IMR-90 (cell line): ENCODE data around the gene PLD1. TPM values are rescaled to one million over a fixed set of nuclear protein-coding genes. Genes with fewer than 3 reads are reported as not detected.

ENCODE experiments used
- ATAC-seq: fragments of 200-7000 bp; cut with Tn5 transposase; 2 replicates; pipeline ENCODE4 v1.9.1; 2020; ENCODE audit warnings: low read depth, mild to moderate bottlenecking, moderate library complexity
- BruUV-seq: library from RNA; stranded (reverse); fragments of 400-500 nt; replicated peaks from 2 replicates; lab custom pipeline; 2021; lab: Mats Ljungman, UMichigan
- CTCF ChIA-PET: fragments of 300-600 bp; formaldehyde crosslinking; extraction: SDS; loops from one replicate; lab custom pipeline; 2021; ENCODE audit warnings: antibody characterized with exemption; lab: Yijun Ruan, JAX
- POLR2A ChIA-PET: fragments of 300-600 bp; sonication (Branson Sonifier 250); formaldehyde crosslinking; loops from one replicate; lab custom pipeline; 2022; ENCODE audit warnings: antibody characterized with exemption; ENCODE audit not compliant: unreplicated experiment; lab: Charles Lee
- DNase-seq: peaks from one replicate; pipeline ENCODE4 v3.0.0; 2013
- H2AFZ ChIP-seq: replicated peaks from 2 replicates; pipeline ENCODE3; 2013; ENCODE audit warnings: low read length, mild to moderate bottlenecking; ENCODE audit not compliant: poor library complexity
- H2AK5ac ChIP-seq: 2 replicates; pipeline ENCODE4 v1.6.1; 2013; ENCODE audit warnings: low read depth, low read length, inconsistent platforms
- H2AK9ac ChIP-seq: replicated peaks from 2 replicates; pipeline ENCODE3; 2013; ENCODE audit warnings: mild to moderate bottlenecking, low read depth, low read length, moderate library complexity; ENCODE audit not compliant: poor library complexity
- H2BK120ac ChIP-seq: 2 replicates; pipeline ENCODE4 v1.6.1; 2013; ENCODE audit warnings: low read depth, low read length, inconsistent platforms
- H2BK15ac ChIP-seq: 3 replicates; pipeline ENCODE4 v1.6.1; 2013; ENCODE audit warnings: low read depth, low read length, inconsistent platforms
- H2BK20ac ChIP-seq: 2 replicates; pipeline ENCODE4 v1.6.1; 2013; ENCODE audit warnings: low read depth, mild to moderate bottlenecking, inconsistent platforms, low read length, moderate library complexity
- H2BK5ac ChIP-seq: 2 replicates; pipeline ENCODE4 v1.6.1; 2013; ENCODE audit warnings: mild to moderate bottlenecking, low read depth, low read length, inconsistent platforms; ENCODE audit not compliant: poor library complexity, severe bottlenecking
- H3K14ac ChIP-seq: replicated peaks from 2 replicates; pipeline ENCODE4 v1.6.1; 2013; ENCODE audit warnings: low read depth, low read length, inconsistent platforms
- H3K18ac ChIP-seq: 2 replicates; pipeline ENCODE4 v1.6.1; 2013; ENCODE audit warnings: low read depth, low read length, control low read depth
- H3K23ac ChIP-seq: 2 replicates; pipeline ENCODE4 v1.6.1; 2013; ENCODE audit warnings: low read depth, low read length, inconsistent platforms
- H3K27ac ChIP-seq: 2 replicates; pipeline ENCODE4 v1.5.1; 2013; ENCODE audit warnings: mild to moderate bottlenecking, control low read depth, low read length; ENCODE audit not compliant: insufficient read depth
- H3K27me3 ChIP-seq: 2 replicates; pipeline ENCODE4 v1.6.1; 2013; ENCODE audit warnings: low read length; ENCODE audit not compliant: control insufficient read depth, insufficient read depth
- H3K36me3 ChIP-seq: 2 replicates; pipeline ENCODE4 v1.6.1; 2013; ENCODE audit warnings: low read length, mixed read lengths; ENCODE audit not compliant: control insufficient read depth, insufficient read depth
- H3K4ac ChIP-seq: 2 replicates; pipeline ENCODE4 v1.6.1; 2013; ENCODE audit warnings: low read depth, low read length, inconsistent platforms
- H3K4me1 ChIP-seq: 2 replicates; pipeline ENCODE4 v1.6.1; 2013; ENCODE audit warnings: low read length, mixed read lengths; ENCODE audit not compliant: control insufficient read depth, insufficient read depth
- H3K4me2 ChIP-seq: 2 replicates; pipeline ENCODE4 v1.6.1; 2013; ENCODE audit warnings: low read depth, mild to moderate bottlenecking, control low read depth, low read length, moderate library complexity
- H3K4me3 ChIP-seq: 2 replicates; pipeline ENCODE4 v1.5.1; 2013; ENCODE audit warnings: low read depth, mild to moderate bottlenecking, control low read depth, low read length, moderate library complexity; ENCODE audit not compliant: insufficient read depth
- H3K56ac ChIP-seq: 2 replicates; pipeline ENCODE4 v1.6.1; 2013; ENCODE audit warnings: low read length, inconsistent platforms; ENCODE audit not compliant: insufficient read depth; ENCODE audit errors: extremely low read depth
- H3K79me1 ChIP-seq, 2 experiments: 2 replicates each; pipeline ENCODE4 v1.6.1; 2013; ENCODE audit warnings: low read length in 2 of 2, inconsistent platforms in 1 of 2, low read depth in 1 of 2
- H3K9ac ChIP-seq: 2 replicates; pipeline ENCODE4 v1.6.1; 2013; ENCODE audit warnings: low read depth, low read length, control low read depth
- H3K9me1 ChIP-seq: 2 replicates; pipeline ENCODE4 v1.6.1; 2013; ENCODE audit warnings: low read length, inconsistent platforms; ENCODE audit not compliant: insufficient read depth
- H3K9me3 ChIP-seq: 2 replicates; pipeline ENCODE4 v1.6.1; 2013; ENCODE audit warnings: low read length; ENCODE audit not compliant: control insufficient read depth, insufficient read depth
- H4K20me1 ChIP-seq: 2 replicates; pipeline ENCODE4 v1.6.1; 2013; ENCODE audit warnings: low read length, inconsistent platforms; ENCODE audit not compliant: insufficient read depth
- H4K5ac ChIP-seq: 2 replicates; pipeline ENCODE4 v1.6.1; 2013; ENCODE audit warnings: mild to moderate bottlenecking, low read depth, low read length, control low read depth
- H4K8ac ChIP-seq, 2 experiments: 2 replicates each; pipeline ENCODE4 v1.6.1; 2013; ENCODE audit warnings: low read depth in 2 of 2, low read length in 2 of 2, control low read depth in 1 of 2, inconsistent platforms in 1 of 2
- H4K91ac ChIP-seq: 2 replicates; pipeline ENCODE4 v1.6.1; 2013; ENCODE audit warnings: low read depth, low read length, inconsistent platforms; ENCODE audit not compliant: insufficient read depth
- BHLHE40 ChIP-seq: fragments of 150-350 bp; IDR thresholded peaks from 2 replicates; pipeline ENCODE4 v1.6.1; 2016; ENCODE audit warnings: mild to moderate bottlenecking, low read depth, low read length
- MAFK ChIP-seq: IDR thresholded peaks from 2 replicates; pipeline ENCODE4 v1.6.1; 2012; ENCODE audit warnings: low read depth, low read length, improper control_type of control experiment
- RAD21 ChIP-seq: IDR thresholded peaks from 2 replicates; pipeline ENCODE4 v1.6.1; 2012; ENCODE audit warnings: low read length, improper control_type of control experiment
- RCOR1 ChIP-seq: IDR thresholded peaks from 2 replicates; pipeline ENCODE4 v1.6.1; 2012; ENCODE audit warnings: mild to moderate bottlenecking, low read length, improper control_type of control experiment; ENCODE audit not compliant: insufficient replicate concordance
- RFX5 ChIP-seq: IDR thresholded peaks from 2 replicates; pipeline ENCODE4 v1.8.0; 2012; ENCODE audit warnings: low read depth, mild to moderate bottlenecking, low read length, moderate library complexity
- WGBS, 2 experiments: methylation state at CpG; one replicate each; pipeline versions ENCODE4 v1.1.5 to v1.1.7; 2013; ENCODE audit warnings: missing lambda C conversion rate in 2 of 2; ENCODE audit not compliant: insufficient read length in 1 of 2; ENCODE audit errors: extremely low coverage in 2 of 2; 5-methylcytosine and 5-hydroxymethylcytosine counted together
- dilution Hi-C: fragments of 300-500 bp; cut with HindIII; formaldehyde crosslinking; loops from one replicate; pipeline ENCODE4 v1.14.3; 2018; ENCODE audit warnings: low sequenced_read_pairs; ENCODE audit not compliant: unreplicated experiment
- in situ Hi-C: fragments of 300-500 bp; cut with MboI; formaldehyde crosslinking; loops from 3 replicates; pipeline ENCODE4 v1.14.3; 2019; ENCODE audit warnings: low sequenced_read_pairs, inconsistent platforms, mixed read lengths
- intact Hi-C: fragments of 100-400 bp; cut with micrococcal nuclease; formaldehyde crosslinking; loops from 2 replicates; pipeline ENCODE4 v1.10.0; 2022
- polyA plus RNA-seq, 3 experiments: library from polyadenylated mRNA; depleted of rRNA; stranded (reverse); fragments of >200 nt; gene quantifications; 2 replicates each; pipeline ENCODE4 v1.2.3, GENCODE V29; 2012; ENCODE audit warnings: low replicate concordance in 1 of 3
- total RNA-seq: library from RNA; depleted of rRNA; stranded (reverse); fragments of >200 nt; gene quantifications from 2 replicates; pipeline ENCODE4 v1.2.3, GENCODE V29; 2012
- TF ChIP-seq, protein P1 (sequence below): fragments of 150-350 bp; IDR thresholded peaks from 2 replicates; pipeline ENCODE4 v1.6.1; 2016; ENCODE audit warnings: low read depth, mild to moderate bottlenecking, low read length, moderate library complexity, borderline replicate concordance

The PLD1 gene
- total and polyA plus RNA-seq, 2 of the 4 experiments (the other 2 are of a cell fraction), result 3.3 to 9.7 TPM

DNA sequence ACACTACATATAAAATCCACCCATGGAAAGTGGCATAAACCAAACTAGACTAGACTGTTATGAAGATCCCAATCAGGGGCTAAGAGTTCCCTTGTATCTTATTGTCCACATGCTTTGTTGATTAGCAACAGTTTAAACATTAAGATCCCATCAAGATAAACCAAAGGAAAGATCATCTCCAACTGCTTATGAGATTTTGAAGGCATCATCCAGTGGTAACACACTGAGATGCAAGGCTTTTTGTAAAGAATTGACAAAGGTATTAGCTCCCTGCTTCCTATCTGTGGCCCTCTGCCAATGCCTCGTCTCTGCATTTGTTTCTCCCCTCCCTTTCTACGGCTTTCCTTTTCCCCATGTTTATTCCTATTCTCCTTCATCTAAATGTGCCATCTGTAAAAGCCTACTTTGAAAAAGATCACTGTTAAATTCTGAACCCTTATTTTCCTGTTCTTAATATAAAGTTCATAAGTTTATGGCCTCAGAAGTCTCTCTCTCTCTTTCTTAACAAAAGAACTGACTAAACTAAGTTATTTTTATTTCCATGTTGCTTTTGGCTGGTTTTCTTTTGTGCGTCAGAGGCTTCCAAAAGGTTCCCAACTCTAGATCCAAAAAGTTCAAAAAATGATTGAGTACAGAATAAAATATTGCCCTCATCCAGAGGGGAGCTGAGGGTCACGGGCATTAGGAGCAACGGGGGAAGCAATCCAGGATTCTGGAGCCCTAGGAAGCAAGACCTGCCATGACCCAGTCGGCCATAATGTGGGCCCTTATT, 5.5 kb downstream of the PLD1 start:
- dilution Hi-C loops (no loop called here), intact Hi-C loops (no loop called here), in situ Hi-C loops (no loop called here)
- Histone ChIP-seq H3K4me2 (peak overlapping the region; percentile 40), H3K36me3 (no peaks in the 10 kb centered on the region; the same call in 1 of the 2 replicates), H2BK120ac (peak overlapping the region; percentile 37; the same call in 1 of the 2 replicates), H3K23ac (peak overlapping the region; percentile 11; the same call in 1 of the 2 replicates), H3K9me1 (peaks cover 9% of the 10 kb centered on the region), H2AK5ac (peak overlapping the region; percentile 37), H3K27me3 (no peaks in the 10 kb centered on the region), H2BK15ac (peak overlapping the region; percentile 24; the same call in 1 of the 3 replicates), H4K20me1 (no peaks in the 10 kb centered on the region; the same call in 1 of the 2 replicates), H2BK20ac (peak overlapping the region; percentile 59; the same call in 1 of the 2 replicates), H3K9ac (no peak overlapping the region), H3K14ac (0 out of 2 replicates have a peak overlapping the region, but pooled peaks have one; percentile 3), H2AFZ (no peak overlapping the region), H3K9me3 (no peaks in the 10 kb centered on the region), H3K4me3 (no peak overlapping the region), H3K27ac (peak overlapping the region; percentile 42; the same call in 1 of the 2 replicates), H3K56ac (no peak overlapping the region), H4K8ac (no peak overlapping the region; a peak in 1 of 4 replicates), H4K5ac (peak overlapping the region; percentile 64), H3K18ac (peak overlapping the region; percentile 90), H3K79me1 (peaks cover 26 to 47% of the 10 kb centered on the region in 2 experiments), H3K4me1 (peaks cover 25% of the 10 kb centered on the region), H4K91ac (no peak overlapping the region), H2AK9ac (no peak overlapping the region), H3K4ac (peak overlapping the region; percentile 21), H2BK5ac (peak overlapping the region; percentile 4)
- ChIA-PET POLR2A (no interaction called here), CTCF (interaction anchor here (2.2 kb wide), 1 partner anchor 25 kb away, joined by 6 read pairs; no protein-coding TSS in a partner anchor)
- BruUV-seq, result no TSS peak
- WGBS, 2 experiments, result 33% methylated on average over 2 of the region's 6 CpGs; no CpG with 5 or more reads in 1 of the 2 experiments
- DNase-seq (no peak), ATAC-seq (no peak)
- TF ChIP-seq, protein P1, sequence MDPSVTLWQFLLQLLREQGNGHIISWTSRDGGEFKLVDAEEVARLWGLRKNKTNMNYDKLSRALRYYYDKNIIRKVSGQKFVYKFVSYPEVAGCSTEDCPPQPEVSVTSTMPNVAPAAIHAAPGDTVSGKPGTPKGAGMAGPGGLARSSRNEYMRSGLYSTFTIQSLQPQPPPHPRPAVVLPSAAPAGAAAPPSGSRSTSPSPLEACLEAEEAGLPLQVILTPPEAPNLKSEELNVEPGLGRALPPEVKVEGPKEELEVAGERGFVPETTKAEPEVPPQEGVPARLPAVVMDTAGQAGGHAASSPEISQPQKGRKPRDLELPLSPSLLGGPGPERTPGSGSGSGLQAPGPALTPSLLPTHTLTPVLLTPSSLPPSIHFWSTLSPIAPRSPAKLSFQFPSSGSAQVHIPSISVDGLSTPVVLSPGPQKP, result no peak
- TF ChIP-seq RFX5 (no peak), RCOR1 (no peak), RAD21 (no peak), BHLHE40 (no peak), MAFK (no peak)
